Activated CD4-positive, alpha-beta T cell treated with anti-CD3 and anti-CD28 coated beads, Interleukin-2, amount 10 ng/mL, durations not matched to agents 7 days and 5 days (primary cell): ENCODE data around the gene RBM19. TPM values are rescaled to one million over a fixed set of nuclear protein-coding genes. Genes with fewer than 3 reads are reported as not detected.
"Not testable (repeated sequence)": the region's sequence is repeated elsewhere in the genome, so short reads cannot be mapped to it uniquely, and the experiment has no call there.

Source experiments
- CTCF ChIA-PET: fragments of 350-600 bp; sonication (Branson Sonifier 250); formaldehyde crosslinking; loops from one replicate; lab custom pipeline; 2021; ENCODE audit warnings: antibody characterized with exemption; lab: Charles Lee
- POLR2A ChIA-PET: fragments of 350-600 bp; sonication (Branson Sonifier 250); formaldehyde crosslinking; loops from one replicate; lab custom pipeline; 2021; ENCODE audit warnings: antibody characterized with exemption; lab: Charles Lee
- DNase-seq: peaks from one replicate; pipeline ENCODE4 v3.0.0-alpha.2; 2020
- H3K27ac Mint-ChIP-seq: one replicate; pipeline ENCODE4 v1.8.0; 2021; ENCODE audit warnings: mild to moderate bottlenecking, moderate library complexity, mixed read lengths
- H3K27me3 Mint-ChIP-seq: one replicate; pipeline ENCODE4 v1.8.0; 2021; ENCODE audit warnings: mixed read lengths
- H3K36me3 Mint-ChIP-seq: one replicate; pipeline ENCODE4 v1.8.0; 2021; ENCODE audit warnings: low read depth, mixed read lengths
- H3K4me1 Mint-ChIP-seq: one replicate; pipeline ENCODE4 v1.8.0; 2021; ENCODE audit warnings: mixed read lengths
- H3K4me3 Mint-ChIP-seq: one replicate; pipeline ENCODE4 v1.8.0; 2021; ENCODE audit warnings: mild to moderate bottlenecking, moderate library complexity, mixed read lengths
- H3K9me3 Mint-ChIP-seq: one replicate; pipeline ENCODE4 v1.8.0; 2021; ENCODE audit warnings: mixed read lengths
- total RNA-seq, 2 experiments: library from RNA; stranded (reverse); gene quantifications; one replicate each; pipeline ENCODE4 v1.2.3, GENCODE V29; 2021

The RBM19 gene
- total RNA-seq, 2 experiments from 2014 or later: 36.0 to 39.0 TPM

DNA sequence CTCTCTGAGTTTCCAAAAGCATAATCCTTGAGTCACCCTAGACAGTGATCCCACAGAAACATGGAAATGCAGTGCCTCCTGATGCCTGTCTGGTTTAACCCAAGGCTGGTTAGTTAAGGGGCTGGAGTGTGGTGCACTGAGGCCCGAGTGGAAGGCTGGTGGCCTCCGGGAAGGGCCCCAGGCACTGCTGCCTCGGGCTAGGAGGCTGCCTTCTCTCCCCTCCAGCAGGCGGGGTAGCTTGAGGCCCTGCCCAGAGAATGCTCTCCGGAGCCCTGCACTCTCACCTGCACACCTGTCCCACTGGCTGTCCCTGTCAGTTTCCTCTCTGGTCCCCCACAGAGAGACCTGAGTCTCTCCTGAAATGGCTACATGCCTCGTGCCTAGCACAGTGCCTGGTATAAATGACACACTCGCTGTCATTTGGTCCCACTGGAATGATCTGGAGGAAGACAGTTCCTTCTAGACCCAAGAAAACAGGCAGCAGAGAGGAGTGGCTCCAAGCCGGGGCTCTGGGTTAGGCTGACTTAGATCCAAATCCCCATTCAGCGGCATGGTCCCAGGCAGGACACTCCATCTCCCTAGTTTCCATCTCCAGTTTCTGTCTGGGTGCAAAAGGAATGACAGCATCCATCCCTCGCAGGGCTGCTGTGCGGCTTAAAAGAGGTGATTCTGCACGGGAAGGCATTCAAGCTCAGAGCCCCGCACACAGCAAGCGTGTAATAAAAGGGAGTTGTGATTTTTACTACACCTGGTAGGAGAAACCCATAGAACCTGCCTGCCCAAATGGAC, 54.0 kb downstream of the RBM19 start:
- ChIA-PET POLR2A (no interaction called here), CTCF (interaction anchor here (1.2 kb wide), 1 partner anchor 450 kb away, joined by 3 read pairs; no protein-coding TSS in a partner anchor)
- no peak for DNase-seq
- Mint-ChIP-seq H3K4me3 (no peak overlapping the region), H3K4me1 (no peaks in the 10 kb centered on the region), H3K36me3 (peaks cover 2% of the 10 kb centered on the region), H3K27ac (no peak overlapping the region), H3K9me3 (no peaks in the 10 kb centered on the region), H3K27me3 (no peaks in the 10 kb centered on the region)

DNA sequence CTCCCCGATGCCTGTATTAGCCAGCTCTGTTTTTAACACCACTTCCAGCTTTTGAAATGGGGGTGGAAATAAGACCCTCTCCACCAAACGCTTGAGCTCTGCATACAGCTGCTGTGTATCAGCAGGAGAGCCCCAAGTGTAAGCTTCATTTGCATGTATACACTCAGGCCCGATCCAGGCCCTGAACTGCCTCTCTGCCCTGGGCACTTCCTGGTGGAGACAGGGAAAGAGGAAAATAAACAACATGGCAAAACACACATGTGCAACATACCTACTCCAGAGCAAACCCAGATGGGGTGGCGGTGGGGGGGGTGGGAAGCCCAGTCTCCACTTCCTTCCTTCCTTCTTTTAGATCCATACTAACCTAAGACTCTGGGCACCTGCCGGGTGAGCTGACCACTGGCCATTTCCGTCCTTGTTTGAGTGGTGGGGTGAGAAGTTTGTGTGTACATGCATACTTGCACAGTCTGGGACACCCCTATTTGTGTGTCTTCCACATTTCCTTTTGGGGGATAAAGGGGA, 55.3 kb downstream of the RBM19 start:
- POLR2A ChIA-PET: no interaction called here
- DNase-seq: no peak
- H3K27ac Mint-ChIP-seq: no peak overlapping the region

GRCh38 chr12:113909776-113910420, 56.2 kb downstream of the RBM19 start:
- CTCF ChIA-PET: interaction anchor here (0.6 to 1.2 kb wide), 3 partner anchors 8 to 78 kb away, joined by 3 to 4 read pairs (median 4); no protein-coding TSS in a partner anchor
- POLR2A ChIA-PET: no interaction called here
- Mint-ChIP-seq H3K27me3 (no peaks in the 10 kb centered on the region), H3K36me3 (peaks cover 4% of the 10 kb centered on the region), H3K4me3 (no peak overlapping the region), H3K9me3 (no peaks in the 10 kb centered on the region), H3K4me1 (no peaks in the 10 kb centered on the region), H3K27ac (no peak overlapping the region)
- DNase-seq: no peak

More for the DNA sequence above, 55.3 kb downstream of the RBM19 start:
- no peaks in the 10 kb centered on the region for H3K4me1 Mint-ChIP-seq
- H3K9me3 Mint-ChIP-seq: no peaks in the 10 kb centered on the region
- CTCF ChIA-PET: no interaction called here
- no peaks in the 10 kb centered on the region for H3K27me3 Mint-ChIP-seq
- H3K4me3 Mint-ChIP-seq: no peak overlapping the region
- peaks cover 1% of the 10 kb centered on the region for H3K36me3 Mint-ChIP-seq

GRCh38 chr12:113908584-113909100, 57.5 kb downstream of the RBM19 start:
- Mint-ChIP-seq H3K27ac (no peak overlapping the region), H3K9me3 (no peaks in the 10 kb centered on the region), H3K4me1 (no peaks in the 10 kb centered on the region), H3K27me3 (no peaks in the 10 kb centered on the region), H3K4me3 (no peak overlapping the region), H3K36me3 (peaks cover 5% of the 10 kb centered on the region)
- POLR2A ChIA-PET: no interaction called here
- no peak for DNase-seq
- CTCF ChIA-PET: interaction anchor here (0.6 to 1.4 kb wide), 6 partner anchors 10 to 456 kb away, joined by 4 to 7 read pairs (median 4); no protein-coding TSS in a partner anchor

DNA sequence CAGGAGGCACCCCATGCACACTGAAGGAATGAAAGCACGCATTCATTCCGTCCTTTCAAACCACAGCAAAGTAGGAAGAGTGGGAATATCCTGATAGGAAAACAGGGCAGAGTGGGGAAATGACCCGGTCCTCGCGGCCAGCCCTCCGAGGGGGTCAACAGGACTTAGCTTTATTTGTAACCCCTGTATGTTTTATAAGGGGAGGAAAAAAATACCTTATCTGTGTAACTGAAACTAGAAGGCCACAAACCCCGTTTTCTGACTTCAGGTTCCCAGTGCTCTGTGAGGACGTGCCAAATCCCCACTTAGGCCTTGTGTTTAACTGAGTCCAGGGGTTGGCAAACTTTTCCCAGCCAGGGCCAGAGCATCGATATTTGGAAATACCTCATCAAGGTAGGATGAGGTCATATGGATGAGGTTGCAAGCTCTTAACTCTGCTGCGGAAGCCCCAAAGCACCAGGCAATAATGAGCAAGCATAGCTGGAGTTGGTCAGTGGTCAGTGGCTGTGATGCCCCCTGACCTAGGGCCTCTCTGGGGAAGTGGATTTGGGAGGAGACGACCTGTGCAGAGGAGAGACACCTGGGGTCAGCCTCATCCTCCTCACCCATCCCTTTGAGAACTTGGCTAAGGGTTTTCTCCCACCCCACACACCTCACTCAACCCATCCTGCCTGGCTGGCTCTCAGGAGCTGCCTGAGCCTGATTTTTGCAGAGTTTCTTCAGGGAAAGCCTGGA, 58.5 kb downstream of the RBM19 start:
- H3K9me3 Mint-ChIP-seq: no peaks in the 10 kb centered on the region
- CTCF ChIA-PET: interaction anchor here (1.1 kb wide), 1 partner anchor 18 kb away, joined by 4 read pairs; no protein-coding TSS in a partner anchor
- no peaks in the 10 kb centered on the region for H3K4me1 Mint-ChIP-seq
- POLR2A ChIA-PET: no interaction called here
- H3K4me3 Mint-ChIP-seq: no peak overlapping the region
- no peaks in the 10 kb centered on the region for H3K27me3 Mint-ChIP-seq
- no peak for DNase-seq
- H3K36me3 Mint-ChIP-seq: peaks cover 9% of the 10 kb centered on the region
- no peak overlapping the region for H3K27ac Mint-ChIP-seq

DNA sequence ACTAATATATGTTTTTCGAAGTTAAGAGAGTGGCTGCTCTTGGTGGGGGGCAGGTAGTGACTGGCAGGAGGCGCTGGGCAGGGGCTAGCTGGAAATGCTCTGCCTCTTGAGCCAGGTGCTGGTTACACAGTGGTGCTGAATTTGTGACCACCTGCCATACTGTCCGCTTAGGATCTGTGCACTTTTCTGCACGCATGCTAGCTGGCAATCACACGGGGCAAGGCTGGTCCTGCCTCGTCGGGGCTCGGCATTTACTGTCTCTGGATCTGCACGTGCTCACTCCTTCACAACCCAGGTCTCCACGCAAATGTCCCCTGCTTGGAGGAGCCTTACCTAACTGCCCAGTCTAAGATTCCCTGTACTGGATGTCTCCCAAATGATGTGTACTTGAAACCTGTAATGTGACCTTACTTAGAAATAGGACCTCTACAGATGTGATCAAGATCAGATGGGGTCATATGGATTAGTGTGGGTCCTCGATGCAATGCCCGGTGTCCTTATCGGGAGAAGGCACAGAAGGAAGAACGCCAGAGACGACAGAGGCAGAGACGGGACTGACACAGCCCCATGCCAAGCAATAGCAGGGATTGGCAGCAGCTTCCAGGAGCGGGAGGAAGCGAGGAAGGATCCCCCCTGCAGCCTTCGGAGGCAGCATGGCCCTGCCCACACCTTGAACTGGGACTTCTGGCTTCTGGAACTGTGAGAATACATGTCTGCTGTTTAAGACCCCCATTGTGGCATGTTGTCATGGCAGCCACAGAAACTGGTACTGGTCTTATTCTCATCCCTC, 59.5 kb downstream of the RBM19 start:
- ChIA-PET POLR2A (no interaction called here), CTCF (no interaction called here)
- H3K27me3 Mint-ChIP-seq: no peaks in the 10 kb centered on the region
- no peaks in the 10 kb centered on the region for H3K9me3 Mint-ChIP-seq
- H3K36me3 Mint-ChIP-seq: peaks cover 9% of the 10 kb centered on the region
- H3K4me1 Mint-ChIP-seq: no peaks in the 10 kb centered on the region
- H3K27ac Mint-ChIP-seq: no peak overlapping the region
- H3K4me3 Mint-ChIP-seq: no peak overlapping the region
- no peak for DNase-seq

DNA sequence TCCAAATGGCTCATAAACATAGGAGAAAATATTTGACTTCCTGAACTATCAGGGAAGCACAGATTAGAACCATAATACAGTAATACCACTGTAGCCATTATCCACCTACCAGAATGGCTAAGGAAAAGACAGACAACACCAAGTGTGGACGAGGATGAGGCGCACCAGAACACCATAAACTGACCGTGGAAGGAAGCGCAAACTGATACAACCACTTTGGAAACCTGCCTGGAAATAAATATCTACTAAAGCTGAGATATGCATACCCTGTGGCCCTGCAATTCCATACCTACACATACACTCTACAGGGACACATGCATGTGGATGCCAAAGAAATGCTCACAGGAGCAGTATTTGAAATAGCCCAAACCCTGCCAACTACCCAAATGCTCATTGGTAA, 60.3 kb downstream of the RBM19 start:
- ChIA-PET POLR2A (no interaction called here), CTCF (no interaction called here)
- DNase-seq: no peak
- Mint-ChIP-seq H3K27me3 (no peaks in the 10 kb centered on the region), H3K4me1 (no peaks in the 10 kb centered on the region), H3K4me3 (no peak overlapping the region), H3K36me3 (peaks cover 9% of the 10 kb centered on the region), H3K27ac (no peak overlapping the region), H3K9me3 (no peaks in the 10 kb centered on the region)

DNA sequence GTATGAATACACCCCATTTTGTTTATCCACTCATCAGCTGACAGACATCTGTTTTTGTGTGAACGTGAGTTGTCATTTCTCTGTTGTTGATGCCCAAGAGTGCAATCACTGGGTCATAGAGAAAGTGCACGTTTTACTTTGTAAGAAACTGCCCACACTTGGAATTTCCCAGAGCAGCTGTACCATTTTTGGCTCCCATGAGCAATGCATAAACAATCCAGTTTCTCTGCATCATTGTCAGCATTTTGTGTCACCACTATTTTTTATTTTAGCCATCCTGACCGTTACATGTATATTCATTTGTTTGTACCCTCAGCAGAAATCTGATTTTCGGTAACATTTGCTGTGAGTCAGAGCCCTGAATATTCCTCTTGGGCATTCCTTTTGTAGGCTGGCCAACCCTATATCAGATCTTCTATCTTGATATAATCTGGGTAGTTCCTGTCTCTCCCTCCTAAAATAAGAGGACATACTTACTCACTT, 62.7 kb downstream of the RBM19 start:
- ChIA-PET CTCF (no interaction called here), POLR2A (no interaction called here)
- H3K27ac Mint-ChIP-seq: no peak overlapping the region
- no peak for DNase-seq
- peaks cover 9% of the 10 kb centered on the region for H3K36me3 Mint-ChIP-seq
- no peaks in the 10 kb centered on the region for H3K9me3 Mint-ChIP-seq
- H3K4me1 Mint-ChIP-seq: no peaks in the 10 kb centered on the region
- no peak overlapping the region for H3K4me3 Mint-ChIP-seq
- H3K27me3 Mint-ChIP-seq: no peaks in the 10 kb centered on the region

GRCh38 chr12:113901319-113901718, 64.8 kb downstream of the RBM19 start:
- DNase-seq, CTCF ChIA-PET, H3K27me3 Mint-ChIP-seq, H3K36me3 Mint-ChIP-seq, H3K27ac Mint-ChIP-seq, POLR2A ChIA-PET, H3K9me3 Mint-ChIP-seq, H3K4me1 Mint-ChIP-seq, H3K4me3 Mint-ChIP-seq: not testable (repeated sequence)

DNA sequence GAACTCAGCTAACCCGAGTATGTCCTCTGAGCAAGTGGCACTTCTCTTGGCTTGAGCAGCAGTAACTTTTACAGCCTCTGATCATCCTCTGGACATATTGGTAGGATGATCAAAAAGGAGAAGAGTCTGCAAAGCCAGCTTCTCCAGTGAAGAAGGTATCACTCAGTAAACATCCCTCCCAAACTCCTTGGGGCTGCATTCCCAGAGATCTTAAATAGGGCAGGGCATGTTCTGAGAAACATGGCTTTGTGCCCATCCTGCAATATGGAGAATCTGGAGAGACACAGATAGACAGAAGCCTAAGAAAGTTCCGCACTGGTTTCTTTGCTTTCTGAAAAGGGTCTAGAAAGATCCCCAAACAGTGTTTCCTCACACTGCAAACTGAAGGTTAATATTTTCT, 65.4 kb downstream of the RBM19 start:
- peaks cover 8% of the 10 kb centered on the region for H3K36me3 Mint-ChIP-seq
- CTCF ChIA-PET: no interaction called here
- no peaks in the 10 kb centered on the region for H3K27me3 Mint-ChIP-seq
- no peak overlapping the region for H3K27ac Mint-ChIP-seq
- no peak for DNase-seq
- no peak overlapping the region for H3K4me3 Mint-ChIP-seq
- POLR2A ChIA-PET: no interaction called here
- no peaks in the 10 kb centered on the region for H3K4me1 Mint-ChIP-seq
- H3K9me3 Mint-ChIP-seq: no peaks in the 10 kb centered on the region

DNA sequence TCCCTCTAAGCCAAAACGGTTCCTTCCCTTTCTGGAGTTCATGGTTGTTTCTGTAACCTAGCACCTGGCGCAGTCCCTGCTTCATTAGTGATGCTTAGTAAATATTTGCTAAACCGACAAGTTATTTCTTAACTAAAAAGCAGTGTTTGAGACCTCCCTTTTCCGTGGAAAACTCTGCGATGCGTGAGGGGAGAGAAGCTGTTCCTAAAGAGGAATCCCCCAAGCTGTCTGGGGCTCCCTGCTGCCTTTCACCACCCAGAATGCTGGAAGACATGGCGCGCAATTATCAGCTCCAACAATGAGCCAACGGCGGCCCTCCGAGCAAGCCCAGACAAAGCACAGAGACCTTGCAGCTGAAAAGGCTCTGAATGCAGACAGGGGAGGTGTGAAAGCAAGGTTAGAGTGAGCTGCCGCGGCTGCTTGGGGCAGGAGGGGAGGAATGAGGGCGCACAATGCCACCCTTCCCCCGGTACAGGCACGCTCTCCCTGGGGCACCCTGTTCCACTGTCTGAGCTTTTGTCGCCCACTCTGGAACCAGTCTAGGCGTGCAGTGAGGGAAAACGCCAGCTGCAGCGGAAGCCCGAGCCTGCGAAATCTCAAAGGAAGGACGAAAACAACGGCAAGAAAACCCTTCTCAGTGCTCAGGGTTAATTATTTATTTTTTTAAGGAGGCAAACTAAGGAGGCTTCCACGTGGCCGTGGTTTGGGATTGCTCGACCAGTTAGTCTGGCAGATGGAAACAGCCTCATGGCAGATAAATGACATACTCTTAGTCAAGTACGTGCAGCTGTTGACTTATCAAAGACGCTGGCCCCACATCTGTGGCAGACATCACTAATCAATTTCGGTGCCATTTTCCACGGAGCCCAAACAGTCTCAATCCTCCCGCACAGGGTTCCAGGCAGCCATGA, 66.3 kb downstream of the RBM19 start:
- Mint-ChIP-seq H3K4me3 (no peak overlapping the region), H3K9me3 (no peaks in the 10 kb centered on the region), H3K27ac (no peak overlapping the region), H3K27me3 (no peaks in the 10 kb centered on the region), H3K36me3 (peaks cover 6% of the 10 kb centered on the region), H3K4me1 (no peaks in the 10 kb centered on the region)
- no peak for DNase-seq
- ChIA-PET POLR2A (no interaction called here), CTCF (no interaction called here)
